Measurements from ENCODE around the gene DPEP1. TPM values are rescaled to one million over a fixed set of nuclear protein-coding genes. Genes with fewer than 3 reads are reported as not detected.

DPEP1 gene
- total and polyA plus RNA-seq, 7 donors, result 0.92 to 1.2 TPM; not detected in 5

DNA sequence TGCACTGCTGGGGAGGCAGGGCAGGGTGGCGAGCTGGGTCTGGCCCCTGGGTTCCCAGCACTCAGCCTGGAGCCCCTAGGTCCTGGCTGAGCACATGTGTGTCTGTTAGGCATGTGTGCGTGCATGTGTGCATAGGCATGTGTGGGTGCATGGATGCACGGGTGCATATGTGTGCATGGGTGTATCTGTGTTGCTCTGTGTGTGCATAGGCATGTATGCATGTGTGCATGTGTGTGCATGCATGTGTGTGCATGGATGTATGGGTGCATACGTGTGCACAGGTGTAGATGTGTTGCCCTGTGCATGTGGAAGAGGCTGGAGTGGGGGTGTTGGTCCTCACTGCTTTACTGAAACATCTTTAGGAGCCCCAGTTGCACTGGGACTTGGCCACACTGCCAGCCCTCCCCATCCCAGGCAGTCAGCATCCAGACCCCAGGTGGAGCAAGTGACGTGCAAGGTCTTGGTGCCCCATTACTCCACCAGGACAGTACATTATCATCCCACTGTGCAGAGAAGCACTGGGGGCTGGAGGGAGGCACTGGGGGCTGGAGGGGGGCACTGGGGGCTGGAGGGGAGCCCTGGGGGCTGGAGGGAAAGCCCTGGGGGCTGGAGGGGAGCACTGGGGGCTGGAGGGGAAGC lies 10.4 kb upstream of the DPEP1 start:
- intact Hi-C loops (cut with DNase I), result no loop called here
- peaks cover 0 to 29% (median 20%) of the 10 kb centered on the region in 3 donors for H3K27me3 ChIP-seq
- H3K9me3 ChIP-seq, result no peaks in the 10 kb centered on the region
- H3K4me3 ChIP-seq, result no peak overlapping the region
- H3K4me1 ChIP-seq, result peaks cover 0 to 8% (median 0%) of the 10 kb centered on the region in 4 donors
- H3K36me3 ChIP-seq, result no peaks in the 10 kb centered on the region
- no peak for DNase-seq
- WGBS, 2 donors, result 29 to 71% methylated on average over 5 of the region's 5 CpGs
- no peak for TF ChIP-seq POLR2AphosphoS5 (IDR thresholded peaks at IDR 0.05)
- TF ChIP-seq POLR2A (IDR thresholded peaks at IDR 0.05), result no peak
- no peak for TF ChIP-seq CTCF (IDR thresholded peaks at IDR 0.05)
- no peak for TF ChIP-seq EP300 (IDR thresholded peaks at IDR 0.05)
- no peak overlapping the region for H3K27ac ChIP-seq

DNA sequence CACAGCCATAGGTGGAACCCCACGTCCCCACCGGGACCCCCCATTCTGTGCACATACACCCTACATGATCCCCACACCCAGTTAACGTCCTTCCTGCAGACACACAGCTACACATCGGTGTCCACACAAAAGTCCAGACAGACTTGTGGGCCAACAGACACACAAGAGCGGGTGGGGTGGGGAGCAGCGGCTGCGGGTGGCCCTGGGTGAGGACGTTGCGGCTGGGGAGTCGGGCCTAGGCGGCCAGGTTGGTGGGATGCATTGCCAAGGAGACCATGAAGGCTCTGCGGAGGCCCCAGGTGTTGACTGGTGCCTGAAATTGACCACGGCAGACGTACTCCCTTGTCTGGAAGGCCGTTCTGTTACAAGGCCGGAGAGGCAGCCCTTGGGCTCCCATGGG lies 8.7 kb upstream of the DPEP1 start:
- no peak for DNase-seq
- Histone ChIP-seq H3K4me1 (peaks cover 0 to 8% (median 0%) of the 10 kb centered on the region in 4 donors), H3K9me3 (no peaks in the 10 kb centered on the region), H3K27me3 (peaks cover 0 to 37% (median 20%) of the 10 kb centered on the region in 3 donors), H3K4me3 (no peak overlapping the region), H3K36me3 (no peaks in the 10 kb centered on the region), H3K27ac (no peak overlapping the region)
- TF ChIP-seq CTCF (IDR thresholded peaks at IDR 0.05) (no peak), POLR2A (IDR thresholded peaks at IDR 0.05) (no peak), EP300 (IDR thresholded peaks at IDR 0.05) (no peak), POLR2AphosphoS5 (IDR thresholded peaks at IDR 0.05) (no peak)
- intact Hi-C loops (cut with DNase I), result no loop called here
- 83 to 88% methylated on average over 16 of the region's 16 CpGs for WGBS, 2 donors

DNA sequence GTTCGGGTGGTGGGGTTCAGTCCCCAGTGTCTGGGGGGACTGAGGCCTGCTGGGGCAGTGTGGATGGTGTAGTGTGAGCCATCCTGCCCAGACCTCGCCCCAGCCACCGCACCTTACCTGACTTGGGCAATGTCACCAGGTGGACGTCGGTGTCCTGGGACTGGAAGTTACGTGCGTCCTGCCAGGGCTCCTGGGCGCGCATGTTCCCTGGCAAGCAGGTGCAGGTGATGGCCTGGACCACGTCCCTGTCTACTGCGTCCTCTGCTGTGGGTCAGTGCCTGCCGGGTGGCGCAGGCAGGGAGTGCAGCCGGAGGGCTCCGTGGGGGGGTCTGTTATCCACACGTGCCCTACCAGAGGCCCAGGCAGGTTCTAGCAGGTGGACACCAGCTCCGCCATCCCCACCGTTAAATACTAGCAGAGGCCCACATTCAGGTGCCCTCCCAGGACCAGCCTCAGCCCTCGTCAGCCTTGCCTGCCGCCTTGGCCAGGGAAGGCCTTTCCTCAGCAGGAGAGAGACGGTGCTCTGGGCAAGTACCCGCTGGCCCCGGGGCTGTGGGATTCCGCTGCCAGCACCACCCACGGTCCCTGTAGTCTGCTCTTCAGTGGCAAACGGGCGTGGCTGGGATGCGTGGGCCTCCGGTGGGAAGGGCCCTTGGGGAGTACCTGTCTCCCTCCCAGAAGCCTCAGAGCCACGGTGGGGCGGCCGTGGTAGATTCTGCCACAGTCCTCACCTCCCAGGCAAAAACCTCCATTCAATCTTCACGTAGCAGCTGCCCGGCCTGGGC lies 8.1 kb upstream of the DPEP1 start:
- peaks cover 0 to 8% (median 0%) of the 10 kb centered on the region in 4 donors for H3K4me1 ChIP-seq
- intact Hi-C loops (cut with DNase I), result no loop called here
- peaks cover 0 to 37% (median 20%) of the 10 kb centered on the region in 3 donors for H3K27me3 ChIP-seq
- DNase-seq, result no peak
- 82 to 91% methylated on average over 34 of the region's 34 CpGs for WGBS, 2 donors
- TF ChIP-seq POLR2A (IDR thresholded peaks at IDR 0.05), result no peak
- TF ChIP-seq POLR2AphosphoS5 (IDR thresholded peaks at IDR 0.05), result no peak
- TF ChIP-seq EP300 (IDR thresholded peaks at IDR 0.05), result no peak
- no peak for TF ChIP-seq CTCF (IDR thresholded peaks at IDR 0.05)
- H3K9me3 ChIP-seq, result no peaks in the 10 kb centered on the region
- no peak overlapping the region for H3K27ac ChIP-seq
- no peaks in the 10 kb centered on the region for H3K36me3 ChIP-seq
- H3K4me3 ChIP-seq, result no peak overlapping the region

DNA sequence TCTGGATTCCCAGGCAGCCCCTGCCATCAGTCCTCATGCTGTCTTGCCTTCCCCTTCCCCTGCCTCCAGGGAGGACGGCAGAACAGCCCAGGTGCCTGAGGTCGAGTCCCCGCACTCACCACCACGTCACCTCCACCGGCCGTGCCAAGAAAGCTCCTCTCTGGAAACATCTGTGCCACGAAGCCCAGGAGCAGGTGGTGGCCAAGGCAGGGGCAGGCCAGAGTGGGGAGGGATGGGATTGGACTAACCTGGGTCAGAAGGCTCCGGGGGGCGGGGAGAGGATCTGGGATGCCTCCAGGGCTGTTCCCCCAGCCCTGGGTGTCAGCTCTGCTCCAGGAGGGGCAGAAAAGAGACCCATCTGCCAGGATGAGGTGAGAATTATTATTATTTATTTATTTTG lies 7.4 kb upstream of the DPEP1 start:
- no peak overlapping the region for H3K27ac ChIP-seq
- intact Hi-C loops (cut with DNase I), result no loop called here
- no peak for DNase-seq
- H3K27me3 ChIP-seq, result peaks cover 0 to 37% (median 20%) of the 10 kb centered on the region in 3 donors
- TF ChIP-seq POLR2A (IDR thresholded peaks at IDR 0.05), result no peak
- no peak for TF ChIP-seq CTCF (IDR thresholded peaks at IDR 0.05)
- no peak for TF ChIP-seq EP300 (IDR thresholded peaks at IDR 0.05)
- no peak for TF ChIP-seq POLR2AphosphoS5 (IDR thresholded peaks at IDR 0.05)
- WGBS, 2 donors, result 70 to 89% methylated on average over 9 of the region's 9 CpGs
- H3K4me3 ChIP-seq, result no peak overlapping the region
- H3K4me1 ChIP-seq, result peaks cover 0 to 8% (median 0%) of the 10 kb centered on the region in 4 donors
- no peaks in the 10 kb centered on the region for H3K36me3 ChIP-seq
- H3K9me3 ChIP-seq, result no peaks in the 10 kb centered on the region

All from sigmoid colon (tissue), 7 donors.